Hematopoietic multipotent progenitor cell treated with erythropoietin and hydrocortisone succinate and interleukin-3 and kit ligand, for 17 days (in vitro differentiated cells): ENCODE results near the gene NUDT2.
A peak's percentile ranks its signal among the peaks of the same experiment; 100 is the strongest.
"Not testable (repeated sequence)": the region's sequence is repeated elsewhere in the genome, so short reads cannot be mapped to it uniquely, and the experiment has no call there.

ENCODE experiments used
- DNase-seq: peaks from one replicate; pipeline ENCODE4 v3.0.0-alpha.2; 2015; ENCODE audit warnings: low spot score

Gene NUDT2

GRCh38 chr9:34328987-34329832, at the start of gene NUDT2, which contains the start of gene KIF24:
NUDT2 (plus strand) TSS chr9:34329569; CDS start chr9:34339040, 9,471 bp downstream.
KIF24 (minus strand) TSS chr9:34329268; CDS start chr9:34311346, 17,922 bp downstream.
- peak; percentile 100 for DNase-seq

- DNase-seq = no peak
Measured at GRCh38 chr9:34282096-34282495, 47.3 kb upstream of the NUDT2 start.

GRCh38 chr9:34289159-34289558, 40.2 kb upstream of the NUDT2 start:
- no peak for DNase-seq

GRCh38 chr9:34291023-34291422, 38.3 kb upstream of the NUDT2 start:
- no peak for DNase-seq

- no peak for DNase-seq
Measured at GRCh38 chr9:34291423-34291822, 37.9 kb upstream of the NUDT2 start.

- DNase-seq = no peak
Measured at GRCh38 chr9:34292552-34292951, 36.8 kb upstream of the NUDT2 start.

GRCh38 chr9:34301064-34301463, 28.3 kb upstream of the NUDT2 start:
- not testable (repeated sequence) for DNase-seq

GRCh38 chr9:34308316-34308715, 21.1 kb upstream of the NUDT2 start:
- not testable (repeated sequence) for DNase-seq

GRCh38 chr9:34310215-34310614, 19.2 kb upstream of the NUDT2 start:
- DNase-seq = no peak

- no peak for DNase-seq
Measured at GRCh38 chr9:34311499-34312185, 17.7 kb upstream of the NUDT2 start.

- no peak for DNase-seq
Measured at GRCh38 chr9:34317436-34317835, 11.9 kb upstream of the NUDT2 start.

- DNase-seq = no peak
Measured at GRCh38 chr9:34318163-34318790, 11.1 kb upstream of the NUDT2 start.

- no peak for DNase-seq
Measured at GRCh38 chr9:34321451-34321850, 7.9 kb upstream of the NUDT2 start.

- DNase-seq = no peak
Measured at GRCh38 chr9:34322899-34323591, 6.3 kb upstream of the NUDT2 start.

- no peak for DNase-seq
Measured at GRCh38 chr9:34326690-34327089, 2.7 kb upstream of the NUDT2 start.

GRCh38 chr9:34328500-34328986, 826 bp upstream of the NUDT2 start:
- no peak for DNase-seq

- peak; percentile 16 for DNase-seq
Measured at GRCh38 chr9:34331196-34331595, 1.8 kb downstream of the NUDT2 start.

- DNase-seq = peak; percentile 83
Measured at GRCh38 chr9:34332076-34332964, 3.0 kb downstream of the NUDT2 start.

- no peak for DNase-seq
Measured at GRCh38 chr9:34333836-34334235, 4.5 kb downstream of the NUDT2 start.

- no peak for DNase-seq
Measured at GRCh38 chr9:34334337-34334824, 5.0 kb downstream of the NUDT2 start.

- no peak for DNase-seq
Measured at GRCh38 chr9:34334916-34335315, 5.5 kb downstream of the NUDT2 start.
